ENCODE results near the gene TRRAP. TPM values are rescaled to one million over a fixed set of nuclear protein-coding genes. Genes with fewer than 3 reads are reported as not detected.

TRRAP gene
- total and polyA plus RNA-seq, 4 donors, result 8.3 to 43.1 (median 20.9) TPM

- Histone ChIP-seq H3K27ac (ENCODE audit: low read depth in 1 of 2, low read length in 1 of 2) (no peak overlapping the region), H3K36me3 (ENCODE audit: control insufficient read depth in 4 of 4, insufficient read depth in 4 of 4, low read length in 4 of 4) (peaks cover 25 to 52% (median 39%) of the 10 kb centered on the region in 4 donors), H3K4me1 (ENCODE audit: control insufficient read depth in 5 of 5, insufficient read depth in 5 of 5, low read length in 5 of 5) (peaks cover 0 to 7% (median 0%) of the 10 kb centered on the region in 5 donors), H3K9me3 (ENCODE audit: control insufficient read depth in 4 of 4, insufficient read depth in 3 of 4, low read length in 3 of 4) (no peaks in the 10 kb centered on the region), H3K27me3 (ENCODE audit: control insufficient read depth in 3 of 3, insufficient read depth in 3 of 3, low read length in 2 of 3) (no peaks in the 10 kb centered on the region), H3K4me3 (no peak overlapping the region), H3K9ac (ENCODE audit: insufficient read depth in 1 of 2, low read length in 2 of 2) (no peak overlapping the region)
- TF ChIP-seq CTCF (IDR thresholded peaks at IDR 0.05; ENCODE audit: control extremely low read depth, extremely low read depth), result no peak
- DNase-seq (no peak), ATAC-seq (ENCODE audit: insufficient read depth, low FRiP score) (no peak)
- 84 to 94% methylated on average over 10 of the region's 10 CpGs for WGBS, 2 donors
These were observed 120.7 kb downstream of the TRRAP start for GRCh38 chr7:98998821-98999725.

- Histone ChIP-seq H3K36me3 (ENCODE audit: control insufficient read depth in 4 of 4, insufficient read depth in 4 of 4, low read length in 4 of 4) (peaks cover 27 to 50% (median 39%) of the 10 kb centered on the region in 4 donors), H3K9ac (ENCODE audit: insufficient read depth in 1 of 2, low read length in 2 of 2) (no peak overlapping the region), H3K4me3 (no peak overlapping the region), H3K4me1 (ENCODE audit: control insufficient read depth in 5 of 5, insufficient read depth in 5 of 5, low read length in 5 of 5) (peaks cover 0 to 7% (median 0%) of the 10 kb centered on the region in 5 donors), H3K27ac (ENCODE audit: low read depth in 1 of 2, low read length in 1 of 2) (no peak overlapping the region), H3K9me3 (ENCODE audit: control insufficient read depth in 4 of 4, insufficient read depth in 3 of 4, low read length in 3 of 4) (no peaks in the 10 kb centered on the region), H3K27me3 (ENCODE audit: control insufficient read depth in 3 of 3, insufficient read depth in 3 of 3, low read length in 2 of 3) (no peaks in the 10 kb centered on the region)
- WGBS, 2 donors, result 95 to 97% methylated on average over 20 of the region's 20 CpGs
- DNase-seq, result no peak
- no peak for ATAC-seq (ENCODE audit: insufficient read depth, low FRiP score)
- TF ChIP-seq CTCF (IDR thresholded peaks at IDR 0.05; ENCODE audit: control extremely low read depth, extremely low read depth), result no peak
These were observed 122.0 kb downstream of the TRRAP start for GRCh38 chr7:99000196-99000903.

GRCh38 chr7:99000904-99001465 is 122.7 kb downstream of the TRRAP start:
- DNase-seq, result no peak

More at GRCh38 chr7:99000904-99001465, 122.7 kb downstream of the TRRAP start:
- Histone ChIP-seq H3K9ac (ENCODE audit: insufficient read depth in 1 of 2, low read length in 2 of 2) (no peak overlapping the region), H3K36me3 (ENCODE audit: control insufficient read depth in 4 of 4, insufficient read depth in 4 of 4, low read length in 4 of 4) (peaks cover 23 to 48% (median 35%) of the 10 kb centered on the region in 4 donors), H3K4me3 (no peak overlapping the region), H3K9me3 (ENCODE audit: control insufficient read depth in 4 of 4, insufficient read depth in 3 of 4, low read length in 3 of 4) (no peaks in the 10 kb centered on the region), H3K27me3 (ENCODE audit: control insufficient read depth in 3 of 3, insufficient read depth in 3 of 3, low read length in 2 of 3) (no peaks in the 10 kb centered on the region), H3K4me1 (ENCODE audit: control insufficient read depth in 5 of 5, insufficient read depth in 5 of 5, low read length in 5 of 5) (peaks cover 0 to 7% (median 0%) of the 10 kb centered on the region in 5 donors), H3K27ac (ENCODE audit: low read depth in 1 of 2, low read length in 1 of 2) (no peak overlapping the region)
- no peak for ATAC-seq (ENCODE audit: insufficient read depth, low FRiP score)
- 92 to 93% methylated on average over 14 of the region's 14 CpGs for WGBS, 2 donors
- no peak for TF ChIP-seq CTCF (IDR thresholded peaks at IDR 0.05; ENCODE audit: control extremely low read depth, extremely low read depth)
